HUES64 (cell line): ENCODE results near the gene SEC61B.
"Not testable (repeated sequence)": the region's sequence is repeated elsewhere in the genome, so short reads cannot be mapped to it uniquely, and the experiment has no call there.

Experiments
- H3K27ac ChIP-seq: 2 replicates; pipeline ENCODE4 v1.7.0; 2013; ENCODE audit warnings: low read depth, low read length, inconsistent platforms
- H3K27me3 ChIP-seq: 2 replicates; pipeline ENCODE4 v1.6.1; 2013; ENCODE audit warnings: mild to moderate bottlenecking, low read length; ENCODE audit not compliant: insufficient read depth
- H3K36me3 ChIP-seq: 2 replicates; pipeline ENCODE4 v1.6.1; 2013; ENCODE audit warnings: mild to moderate bottlenecking, low read length; ENCODE audit not compliant: insufficient read depth
- H3K4me1 ChIP-seq: 2 replicates; pipeline ENCODE4 v1.6.1; 2013; ENCODE audit warnings: mild to moderate bottlenecking, low read length, moderate library complexity; ENCODE audit not compliant: insufficient read depth
- H3K4me3 ChIP-seq: 2 replicates; pipeline ENCODE4 v1.5.1; 2013; ENCODE audit warnings: mild to moderate bottlenecking, low read length, moderate library complexity
- H3K9ac ChIP-seq: 2 replicates; pipeline ENCODE4 v1.6.1; 2013; ENCODE audit warnings: mild to moderate bottlenecking, low read depth, low read length
- H3K9me3 ChIP-seq: 2 replicates; pipeline ENCODE4 v1.6.1; 2013; ENCODE audit warnings: low read depth, low read length; ENCODE audit not compliant: insufficient read depth
- WGBS: fragments of 150-250, 120-280 bp; methylation state at CpG from one replicate; pipeline ENCODE4 v1.1.7; 2013; ENCODE audit warnings: missing lambda C conversion rate; 5-methylcytosine and 5-hydroxymethylcytosine counted together

The SEC61B gene

DNA sequence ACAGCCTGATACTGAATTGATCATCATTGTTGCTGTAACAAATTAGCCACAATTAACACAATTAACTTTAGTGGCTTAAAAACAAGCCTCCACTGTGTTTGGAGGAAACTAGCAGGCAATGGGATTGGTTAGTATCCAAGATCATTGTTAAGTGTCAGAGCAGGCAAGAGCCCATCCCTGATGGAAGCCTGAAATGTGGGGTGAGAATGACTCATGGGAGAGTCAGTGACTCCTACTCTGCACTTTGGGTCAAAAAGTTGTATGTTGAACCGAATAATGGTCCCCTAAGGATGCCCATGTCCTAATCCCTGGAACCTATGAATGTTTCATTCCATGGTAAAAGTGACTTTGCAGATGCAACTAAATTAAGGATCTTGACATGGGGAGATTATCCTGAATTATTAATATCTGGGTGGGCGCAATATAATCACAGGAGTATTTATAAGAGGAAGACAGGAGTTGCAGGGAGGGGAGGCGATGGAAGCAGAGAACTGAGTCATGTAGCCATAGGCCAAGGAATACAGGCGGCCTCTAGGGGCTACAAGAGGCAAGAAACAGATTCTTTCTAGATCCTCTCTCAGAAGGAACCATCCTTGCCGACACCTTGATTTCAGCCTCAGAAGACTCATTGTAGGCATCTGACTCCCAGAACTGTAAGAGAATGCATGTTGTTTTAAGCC lies 29.2 kb upstream of the SEC61B start:
- Histone ChIP-seq H3K4me3 (no peak overlapping the region), H3K27me3 (no peaks in the 10 kb centered on the region), H3K36me3 (no peaks in the 10 kb centered on the region), H3K9me3 (no peaks in the 10 kb centered on the region), H3K4me1 (no peaks in the 10 kb centered on the region), H3K9ac (no peak overlapping the region), H3K27ac (no peak overlapping the region)
- WGBS = 79% methylated on average over 5 of the region's 5 CpGs

DNA sequence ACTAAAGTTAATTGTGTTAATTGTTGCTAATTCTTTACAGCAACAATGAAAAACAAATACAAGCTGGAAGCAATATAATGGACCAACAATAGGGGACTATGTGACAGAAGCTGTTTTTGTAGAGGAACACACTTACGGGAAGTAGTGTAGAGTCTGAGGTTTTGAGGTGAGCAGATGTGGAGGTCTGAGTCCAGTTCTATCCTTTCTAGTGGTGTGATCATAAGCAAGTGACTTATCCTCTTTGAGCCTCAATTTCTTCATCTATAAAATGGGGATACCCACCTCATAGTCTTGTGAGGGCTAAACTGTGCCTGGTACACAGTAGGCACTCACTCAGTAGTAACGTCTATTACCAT lies 28.6 kb upstream of the SEC61B start:
- Histone ChIP-seq H3K27ac (no peak overlapping the region), H3K9me3 (no peaks in the 10 kb centered on the region), H3K4me3 (no peak overlapping the region), H3K27me3 (no peaks in the 10 kb centered on the region), H3K36me3 (no peaks in the 10 kb centered on the region), H3K9ac (no peak overlapping the region), H3K4me1 (no peaks in the 10 kb centered on the region)
- WGBS = 97% methylated on average over 1 of the region's 2 CpGs

DNA sequence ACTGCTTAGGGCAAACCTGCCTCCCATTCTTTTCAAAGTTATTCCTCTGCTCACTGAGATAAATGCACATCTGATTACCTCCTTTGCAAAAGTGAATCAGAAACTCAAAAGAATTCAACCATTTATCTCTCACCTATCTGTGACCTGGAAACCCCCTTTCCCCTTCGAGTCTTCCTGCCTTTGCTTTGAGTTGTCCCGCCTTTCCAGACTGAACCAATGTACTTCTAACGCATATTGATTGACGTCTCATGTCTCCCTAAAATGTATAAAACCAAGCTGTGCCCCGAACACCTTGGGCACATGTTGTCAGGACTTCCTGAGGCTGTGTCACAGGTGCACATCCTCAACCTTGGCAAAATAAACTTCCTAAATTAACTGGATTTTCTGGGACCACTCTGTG lies 25.6 kb upstream of the SEC61B start:
- not testable (repeated sequence) for H3K36me3 ChIP-seq, H3K9ac ChIP-seq, H3K9me3 ChIP-seq, H3K27me3 ChIP-seq, H3K4me1 ChIP-seq, H3K4me3 ChIP-seq, H3K27ac ChIP-seq
- WGBS = 87% methylated on average over 5 of the region's 5 CpGs

DNA sequence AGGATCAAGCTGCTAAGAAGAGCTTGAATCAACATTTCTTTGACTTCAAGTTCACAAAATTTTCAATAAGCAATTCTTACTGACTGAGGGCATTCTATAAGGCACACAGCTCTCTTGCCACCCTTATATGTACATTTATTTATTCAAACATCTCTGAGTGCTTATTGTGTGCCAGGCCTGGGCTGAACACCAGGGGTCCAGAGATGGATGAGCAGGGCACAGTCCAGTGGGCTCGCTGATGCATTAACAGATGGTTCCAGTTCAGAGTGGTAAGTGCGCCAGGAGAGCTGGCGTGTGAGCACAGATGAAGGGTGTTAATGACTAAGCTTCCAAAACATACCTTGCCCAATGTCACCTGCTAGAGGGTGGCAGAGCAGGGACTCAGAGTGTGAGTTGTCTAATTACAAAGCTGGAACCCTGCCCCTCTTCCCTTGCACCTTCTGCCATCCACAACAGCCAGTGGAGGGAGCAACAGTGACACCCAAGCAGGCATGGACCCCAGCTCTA lies 24.9 kb upstream of the SEC61B start:
- Histone ChIP-seq H3K4me3 (no peak overlapping the region), H3K27me3 (no peaks in the 10 kb centered on the region), H3K27ac (no peak overlapping the region), H3K9me3 (no peaks in the 10 kb centered on the region), H3K4me1 (no peaks in the 10 kb centered on the region), H3K9ac (no peak overlapping the region), H3K36me3 (no peaks in the 10 kb centered on the region)
- 93% methylated on average over 3 of the region's 3 CpGs for WGBS

DNA sequence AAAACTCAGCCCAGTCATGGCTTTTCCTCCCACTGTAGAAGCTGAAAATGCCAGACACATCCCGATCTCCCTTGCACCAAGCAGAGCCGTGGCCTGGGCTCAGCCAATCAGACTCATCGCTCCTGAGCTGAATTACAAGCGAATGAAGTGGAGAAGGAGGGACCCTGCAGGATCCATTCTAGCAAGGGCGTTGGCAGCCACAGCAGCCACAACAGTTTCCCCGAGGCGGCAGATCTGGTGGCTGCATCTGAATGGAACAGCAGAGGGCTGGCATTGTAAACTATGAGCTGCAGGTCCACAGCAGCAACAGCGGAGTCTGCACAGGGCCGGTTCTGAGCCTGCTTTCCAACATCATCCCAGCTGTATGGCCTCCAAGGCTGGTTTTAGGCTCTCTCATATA lies 24.1 kb upstream of the SEC61B start:
- no peak overlapping the region for H3K4me3 ChIP-seq
- no peaks in the 10 kb centered on the region for H3K27me3 ChIP-seq
- no peaks in the 10 kb centered on the region for H3K4me1 ChIP-seq
- H3K27ac ChIP-seq = no peak overlapping the region
- no peaks in the 10 kb centered on the region for H3K9me3 ChIP-seq
- no peaks in the 10 kb centered on the region for H3K36me3 ChIP-seq
- H3K9ac ChIP-seq = no peak overlapping the region
- 61% methylated on average over 9 of the region's 9 CpGs for WGBS

DNA sequence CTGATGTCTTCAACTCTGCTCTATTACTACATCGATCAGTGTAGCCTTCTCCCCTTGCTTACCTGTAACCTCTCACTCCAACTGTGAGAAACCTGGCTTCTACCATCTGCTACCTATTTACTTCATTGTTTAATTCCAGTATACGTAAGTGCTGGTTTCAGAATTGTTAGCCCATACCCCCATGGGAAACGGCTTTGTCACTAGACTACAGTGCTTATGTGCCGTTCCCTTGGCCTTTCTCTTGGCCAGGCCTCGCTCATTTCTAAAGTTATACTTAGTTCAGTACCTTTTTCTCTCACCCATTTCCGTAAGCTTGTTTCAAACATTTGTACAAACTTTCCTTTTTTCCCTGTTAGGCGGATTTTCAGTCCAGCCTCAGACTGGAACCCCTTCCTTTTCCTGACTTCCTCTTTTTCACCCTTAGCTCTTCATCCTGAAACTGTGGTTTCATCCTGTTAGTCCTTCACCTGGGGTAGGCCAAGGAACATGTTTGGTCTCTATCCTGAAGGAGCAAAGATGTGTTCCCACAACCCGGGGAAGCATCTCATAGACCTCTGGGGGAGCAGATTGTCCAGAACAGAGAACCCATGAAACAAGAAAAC lies 22.0 kb upstream of the SEC61B start:
- H3K9ac ChIP-seq = no peak overlapping the region
- 89% methylated on average over 8 of the region's 8 CpGs for WGBS
- H3K27me3 ChIP-seq = no peaks in the 10 kb centered on the region
- no peaks in the 10 kb centered on the region for H3K4me1 ChIP-seq
- H3K36me3 ChIP-seq = no peaks in the 10 kb centered on the region
- no peak overlapping the region for H3K4me3 ChIP-seq
- H3K9me3 ChIP-seq = no peaks in the 10 kb centered on the region
- H3K27ac ChIP-seq = no peak overlapping the region

DNA sequence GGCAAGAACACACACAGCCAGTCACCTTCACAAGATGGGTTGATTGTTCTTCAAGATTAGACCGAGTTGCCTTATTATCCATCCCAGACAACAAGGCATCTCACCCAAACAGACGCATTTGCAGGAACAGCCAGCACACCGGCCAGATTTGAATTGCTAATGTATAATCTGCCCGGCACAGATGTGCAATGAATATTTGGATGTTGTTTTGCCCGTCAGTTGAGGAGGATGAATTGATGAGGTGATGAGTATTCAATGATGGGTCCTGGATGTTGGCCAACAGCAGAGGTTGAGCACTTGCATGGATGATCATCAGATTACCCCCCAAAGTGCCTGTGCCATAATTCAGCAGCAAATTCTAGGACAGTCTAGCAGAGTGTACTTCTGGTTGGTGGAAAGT lies 20.5 kb upstream of the SEC61B start:
- no peaks in the 10 kb centered on the region for H3K4me1 ChIP-seq
- no peak overlapping the region for H3K9ac ChIP-seq
- 88% methylated on average over 5 of the region's 5 CpGs for WGBS
- no peak overlapping the region for H3K4me3 ChIP-seq
- H3K9me3 ChIP-seq = no peaks in the 10 kb centered on the region
- H3K27ac ChIP-seq = no peak overlapping the region
- H3K27me3 ChIP-seq = no peaks in the 10 kb centered on the region
- H3K36me3 ChIP-seq = no peaks in the 10 kb centered on the region

DNA sequence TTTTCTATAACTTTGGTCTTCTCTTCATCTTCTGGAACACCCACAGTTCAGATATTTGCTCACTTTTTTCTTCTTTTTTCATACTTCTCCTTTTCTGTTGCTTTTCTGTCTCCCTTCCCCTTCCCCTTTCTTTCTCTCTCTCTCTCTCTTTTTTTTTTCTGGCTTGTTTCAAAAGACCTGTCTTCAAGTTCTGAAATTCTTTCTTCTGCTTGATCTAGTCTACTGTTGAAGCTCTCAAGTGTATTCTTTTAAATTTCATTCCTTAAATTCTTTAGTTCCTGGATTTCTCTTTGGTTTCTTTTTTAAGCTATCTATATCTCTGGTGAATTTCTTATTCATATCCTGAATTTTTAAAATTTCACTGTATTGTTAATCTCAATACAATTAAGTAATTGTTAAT lies 11.5 kb upstream of the SEC61B start:
- H3K4me1 ChIP-seq = no peaks in the 10 kb centered on the region

DNA sequence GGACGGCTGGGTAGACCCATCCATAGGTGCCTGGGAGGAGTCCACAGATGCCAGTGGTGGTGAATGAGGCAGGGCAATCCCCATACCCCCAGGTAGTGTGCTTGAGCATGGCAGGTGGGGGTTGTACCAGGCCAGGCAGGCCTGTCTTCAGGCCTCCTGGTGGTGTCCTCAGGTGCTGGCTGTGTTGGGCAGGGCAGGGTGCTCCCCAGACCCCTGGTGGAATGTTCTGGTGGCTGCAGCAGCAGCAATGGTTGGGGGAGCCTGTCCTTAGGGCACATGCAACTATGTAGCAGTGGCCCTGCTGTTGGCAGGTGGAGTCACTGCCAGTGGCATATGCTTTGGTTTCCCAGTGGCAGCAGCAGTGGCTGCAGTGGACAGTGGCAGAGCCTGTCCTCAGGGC lies 10.3 kb upstream of the SEC61B start:
- peaks cover 6% of the 10 kb centered on the region for H3K36me3 ChIP-seq
- H3K9me3 ChIP-seq = no peaks in the 10 kb centered on the region
- H3K4me3 ChIP-seq = no peak overlapping the region
- no peak overlapping the region for H3K9ac ChIP-seq
- no peaks in the 10 kb centered on the region for H3K27me3 ChIP-seq
- 71% methylated on average over 1 of the region's 1 CpG for WGBS
- no peaks in the 10 kb centered on the region; the same call in 1 of the 2 replicates for H3K4me1 ChIP-seq
- no peak overlapping the region for H3K27ac ChIP-seq

More for the DNA sequence above, 11.5 kb upstream of the SEC61B start:
- H3K9me3 ChIP-seq = no peaks in the 10 kb centered on the region
- no peak overlapping the region for H3K9ac ChIP-seq
- no peak overlapping the region for H3K4me3 ChIP-seq
- H3K27me3 ChIP-seq = no peaks in the 10 kb centered on the region
- H3K36me3 ChIP-seq = peaks cover 4% of the 10 kb centered on the region; the same call in 1 of the 2 replicates
- H3K27ac ChIP-seq = no peak overlapping the region

DNA sequence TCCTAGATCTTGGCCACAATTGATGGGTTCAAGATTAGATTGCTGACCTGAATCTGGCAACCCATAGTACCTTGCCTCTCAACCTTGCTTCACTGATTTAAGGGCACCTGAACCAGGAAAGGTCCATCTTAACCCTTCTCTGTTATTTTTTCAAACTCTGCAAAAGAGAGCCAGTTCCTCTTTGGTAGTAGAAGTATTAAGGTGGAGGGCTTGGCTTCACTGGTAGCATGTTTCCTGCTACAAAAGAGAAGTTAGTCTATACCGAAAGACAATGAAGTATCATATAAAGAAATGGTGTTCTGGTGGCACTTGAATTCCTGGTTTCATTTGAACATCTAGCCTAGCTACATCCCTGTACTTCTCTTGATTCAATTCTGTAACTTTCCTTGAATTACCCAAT lies 8.9 kb upstream of the SEC61B start:
- H3K4me3 ChIP-seq = no peak overlapping the region
- peaks cover 20% of the 10 kb centered on the region for H3K36me3 ChIP-seq
- H3K27me3 ChIP-seq = no peaks in the 10 kb centered on the region
- 100% methylated on average over 1 of the region's 1 CpG for WGBS
- no peak overlapping the region for H3K9ac ChIP-seq
- no peak overlapping the region for H3K27ac ChIP-seq
- no peaks in the 10 kb centered on the region for H3K9me3 ChIP-seq
- H3K4me1 ChIP-seq = no peaks in the 10 kb centered on the region; the same call in 1 of the 2 replicates

DNA sequence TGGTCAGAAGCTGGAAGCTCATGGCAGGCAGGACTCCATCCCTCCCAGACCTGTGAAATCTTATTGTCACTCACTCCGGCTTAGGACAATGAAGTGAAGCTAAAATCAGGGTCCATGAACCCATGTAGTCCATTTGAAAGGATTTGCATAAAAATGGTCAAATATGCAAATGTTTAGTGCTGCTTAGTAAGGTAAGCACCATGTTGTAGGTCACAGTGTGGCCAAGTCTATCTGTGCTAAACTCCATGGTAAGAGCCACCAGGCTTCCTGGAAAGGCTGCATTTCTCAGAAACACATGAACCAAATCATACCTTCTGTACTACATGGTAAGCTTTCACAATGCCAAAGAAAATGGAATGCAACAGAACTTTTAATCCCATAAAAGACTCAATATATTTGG lies 6.0 kb upstream of the SEC61B start:
- Histone ChIP-seq H3K36me3 (peaks cover 25% of the 10 kb centered on the region), H3K27me3 (no peaks in the 10 kb centered on the region), H3K4me3 (no peak overlapping the region), H3K9me3 (no peaks in the 10 kb centered on the region), H3K4me1 (no peaks in the 10 kb centered on the region; the same call in none of the 2 replicates), H3K27ac (no peak overlapping the region), H3K9ac (no peak overlapping the region)
- 95% methylated on average over 1 of the region's 1 CpG for WGBS
